Measurements from ENCODE around the gene AKAP6.

Gene AKAP6

GRCh38 chr14:32478050-32478449 is 149.0 kb downstream of the AKAP6 start:
- Histone ChIP-seq H3K9ac (ENCODE audit: low read depth, low read length) (no peak overlapping the region), H3K27me3 (ENCODE audit: control insufficient read depth, insufficient read depth, low read length) (no peaks in the 10 kb centered on the region), H3K36me3 (ENCODE audit: control insufficient read depth, insufficient read depth, low read length) (no peaks in the 10 kb centered on the region), H3K4me1 (ENCODE audit: control insufficient read depth, insufficient read depth, low read length) (no peaks in the 10 kb centered on the region), H3K4me3 (ENCODE audit: low read depth, low read length) (no peak overlapping the region), H3K9me3 (ENCODE audit: control insufficient read depth, insufficient read depth, low read length) (no peaks in the 10 kb centered on the region)

DNA sequence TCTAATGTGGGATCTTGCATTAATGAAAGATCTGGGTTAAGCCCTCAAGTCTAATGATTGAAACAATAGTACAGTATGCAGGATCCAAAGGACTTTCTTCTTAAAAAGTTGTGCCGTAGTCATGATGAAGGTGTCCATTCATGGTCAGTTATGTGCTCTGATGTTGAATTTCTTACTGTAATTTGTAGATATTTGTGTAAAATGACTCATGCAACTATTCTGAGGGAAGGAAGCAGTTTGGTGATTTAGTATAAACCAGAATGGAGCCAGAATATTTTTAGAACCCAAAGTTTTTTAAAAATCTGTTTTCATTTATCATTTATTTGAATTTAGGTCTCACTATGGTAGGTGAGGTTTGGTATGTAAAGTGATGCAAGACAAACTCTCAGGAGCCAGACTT is 151.2 kb downstream of the AKAP6 start:
- Histone ChIP-seq H3K27me3 (ENCODE audit: control insufficient read depth, insufficient read depth, low read length) (no peaks in the 10 kb centered on the region), H3K4me1 (ENCODE audit: control insufficient read depth, insufficient read depth, low read length) (no peaks in the 10 kb centered on the region), H3K36me3 (ENCODE audit: control insufficient read depth, insufficient read depth, low read length) (no peaks in the 10 kb centered on the region), H3K9me3 (ENCODE audit: control insufficient read depth, insufficient read depth, low read length) (no peaks in the 10 kb centered on the region), H3K4me3 (ENCODE audit: low read depth, low read length) (no peak overlapping the region), H3K9ac (ENCODE audit: low read depth, low read length) (no peak overlapping the region)

GRCh38 chr14:32481707-32482106 is 152.6 kb downstream of the AKAP6 start:
- H3K4me3 ChIP-seq (ENCODE audit: low read depth, low read length), result no peak overlapping the region
- no peaks in the 10 kb centered on the region for H3K9me3 ChIP-seq (ENCODE audit: control insufficient read depth, insufficient read depth, low read length)
- no peak overlapping the region for H3K9ac ChIP-seq (ENCODE audit: low read depth, low read length)
- no peaks in the 10 kb centered on the region for H3K4me1 ChIP-seq (ENCODE audit: control insufficient read depth, insufficient read depth, low read length)
- no peaks in the 10 kb centered on the region for H3K27me3 ChIP-seq (ENCODE audit: control insufficient read depth, insufficient read depth, low read length)
- no peaks in the 10 kb centered on the region for H3K36me3 ChIP-seq (ENCODE audit: control insufficient read depth, insufficient read depth, low read length)

DNA sequence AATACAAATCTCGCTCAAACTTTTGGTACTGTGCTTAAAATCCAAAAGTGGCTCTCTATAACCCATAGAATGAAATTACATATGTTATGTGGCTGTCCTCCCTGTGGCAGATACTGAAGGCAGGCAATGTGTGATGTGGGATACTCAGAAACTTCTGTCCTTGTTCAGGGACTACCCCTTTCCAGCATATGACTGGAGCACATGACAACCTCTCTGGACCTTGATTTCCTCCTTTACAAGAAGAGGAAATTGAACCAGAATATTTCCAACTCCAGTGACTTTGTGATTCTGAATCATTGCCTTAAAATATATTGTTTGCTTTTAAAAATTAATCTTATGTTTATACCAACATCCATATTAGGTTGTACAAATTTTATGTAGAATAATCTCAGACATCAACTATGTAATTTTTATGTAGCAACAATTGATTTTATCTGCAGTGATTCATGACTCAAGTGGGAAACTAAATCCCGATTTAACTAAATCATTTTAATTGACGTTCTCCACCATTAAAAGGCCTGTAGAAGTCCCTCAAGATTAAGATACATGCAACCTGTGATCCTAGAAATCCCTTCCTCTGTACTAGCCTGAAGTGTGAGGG is 162.4 kb downstream of the AKAP6 start:
- no peak overlapping the region for H3K9ac ChIP-seq (ENCODE audit: low read depth, low read length)
- no peaks in the 10 kb centered on the region for H3K36me3 ChIP-seq (ENCODE audit: control insufficient read depth, insufficient read depth, low read length)
- no peaks in the 10 kb centered on the region for H3K27me3 ChIP-seq (ENCODE audit: control insufficient read depth, insufficient read depth, low read length)
- no peaks in the 10 kb centered on the region for H3K9me3 ChIP-seq (ENCODE audit: control insufficient read depth, insufficient read depth, low read length)
- H3K4me3 ChIP-seq (ENCODE audit: low read depth, low read length), result no peak overlapping the region
- no peaks in the 10 kb centered on the region for H3K4me1 ChIP-seq (ENCODE audit: control insufficient read depth, insufficient read depth, low read length)

- Histone ChIP-seq H3K27me3 (ENCODE audit: control insufficient read depth, insufficient read depth, low read length) (no peaks in the 10 kb centered on the region), H3K4me1 (ENCODE audit: control insufficient read depth, insufficient read depth, low read length) (no peaks in the 10 kb centered on the region), H3K4me3 (ENCODE audit: low read depth, low read length) (no peak overlapping the region)
Measured at GRCh38 chr14:32492457-32492856, 163.4 kb downstream of the AKAP6 start.

GRCh38 chr14:32494609-32495434 is 165.7 kb downstream of the AKAP6 start:
- no peaks in the 10 kb centered on the region for H3K36me3 ChIP-seq (ENCODE audit: control insufficient read depth, insufficient read depth, low read length)
- no peak overlapping the region for H3K9ac ChIP-seq (ENCODE audit: low read depth, low read length)
- H3K4me3 ChIP-seq (ENCODE audit: low read depth, low read length), result no peak overlapping the region
- H3K27me3 ChIP-seq (ENCODE audit: control insufficient read depth, insufficient read depth, low read length), result no peaks in the 10 kb centered on the region
- H3K4me1 ChIP-seq (ENCODE audit: control insufficient read depth, insufficient read depth, low read length), result no peaks in the 10 kb centered on the region
- H3K9me3 ChIP-seq (ENCODE audit: control insufficient read depth, insufficient read depth, low read length), result no peaks in the 10 kb centered on the region

More at GRCh38 chr14:32492457-32492856, 163.4 kb downstream of the AKAP6 start:
- H3K36me3 ChIP-seq (ENCODE audit: control insufficient read depth, insufficient read depth, low read length), result no peaks in the 10 kb centered on the region
- H3K9me3 ChIP-seq (ENCODE audit: control insufficient read depth, insufficient read depth, low read length), result no peaks in the 10 kb centered on the region
- no peak overlapping the region for H3K9ac ChIP-seq (ENCODE audit: low read depth, low read length)

GRCh38 chr14:32495435-32495734 is 166.3 kb downstream of the AKAP6 start:
- Histone ChIP-seq H3K4me3 (ENCODE audit: low read depth, low read length) (no peak overlapping the region), H3K4me1 (ENCODE audit: control insufficient read depth, insufficient read depth, low read length) (no peaks in the 10 kb centered on the region), H3K27me3 (ENCODE audit: control insufficient read depth, insufficient read depth, low read length) (no peaks in the 10 kb centered on the region), H3K9me3 (ENCODE audit: control insufficient read depth, insufficient read depth, low read length) (no peaks in the 10 kb centered on the region), H3K9ac (ENCODE audit: low read depth, low read length) (no peak overlapping the region), H3K36me3 (ENCODE audit: control insufficient read depth, insufficient read depth, low read length) (no peaks in the 10 kb centered on the region)

DNA sequence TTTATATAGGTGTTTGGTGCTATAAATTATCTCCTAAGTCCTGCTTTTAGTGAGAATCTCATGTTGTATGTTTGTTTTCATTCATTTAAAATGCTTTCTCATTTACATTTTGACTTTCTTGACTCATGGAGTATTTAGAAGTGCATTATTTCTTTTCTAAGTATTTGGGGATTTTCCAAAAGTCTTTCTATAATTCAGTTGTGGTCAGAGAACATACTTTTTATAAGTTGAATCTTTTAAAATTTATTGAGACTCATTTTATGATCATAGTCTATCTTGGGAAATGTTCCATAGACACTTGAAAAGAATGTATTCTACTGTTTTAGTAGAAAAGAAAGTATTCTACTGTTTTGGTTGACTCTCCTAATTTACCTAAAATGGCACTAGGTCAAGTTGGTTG is 168.2 kb downstream of the AKAP6 start:
- no peaks in the 10 kb centered on the region for H3K27me3 ChIP-seq (ENCODE audit: control insufficient read depth, insufficient read depth, low read length)

GRCh38 chr14:32507029-32507984 is 178.2 kb downstream of the AKAP6 start:
- H3K4me3 ChIP-seq (ENCODE audit: low read depth, low read length), result no peak overlapping the region
- H3K4me1 ChIP-seq (ENCODE audit: control insufficient read depth, insufficient read depth, low read length), result no peaks in the 10 kb centered on the region
- H3K9ac ChIP-seq (ENCODE audit: low read depth, low read length), result no peak overlapping the region
- no peaks in the 10 kb centered on the region for H3K27me3 ChIP-seq (ENCODE audit: control insufficient read depth, insufficient read depth, low read length)
- H3K36me3 ChIP-seq (ENCODE audit: control insufficient read depth, insufficient read depth, low read length), result no peaks in the 10 kb centered on the region
- no peaks in the 10 kb centered on the region for H3K9me3 ChIP-seq (ENCODE audit: control insufficient read depth, insufficient read depth, low read length)

More for the DNA sequence above, 168.2 kb downstream of the AKAP6 start:
- no peak overlapping the region for H3K9ac ChIP-seq (ENCODE audit: low read depth, low read length)
- no peak overlapping the region for H3K4me3 ChIP-seq (ENCODE audit: low read depth, low read length)
- H3K4me1 ChIP-seq (ENCODE audit: control insufficient read depth, insufficient read depth, low read length), result no peaks in the 10 kb centered on the region
- H3K36me3 ChIP-seq (ENCODE audit: control insufficient read depth, insufficient read depth, low read length), result no peaks in the 10 kb centered on the region
- H3K9me3 ChIP-seq (ENCODE audit: control insufficient read depth, insufficient read depth, low read length), result no peaks in the 10 kb centered on the region

GRCh38 chr14:32508281-32508680 is 179.2 kb downstream of the AKAP6 start:
- H3K4me3 ChIP-seq (ENCODE audit: low read depth, low read length), result no peak overlapping the region

DNA sequence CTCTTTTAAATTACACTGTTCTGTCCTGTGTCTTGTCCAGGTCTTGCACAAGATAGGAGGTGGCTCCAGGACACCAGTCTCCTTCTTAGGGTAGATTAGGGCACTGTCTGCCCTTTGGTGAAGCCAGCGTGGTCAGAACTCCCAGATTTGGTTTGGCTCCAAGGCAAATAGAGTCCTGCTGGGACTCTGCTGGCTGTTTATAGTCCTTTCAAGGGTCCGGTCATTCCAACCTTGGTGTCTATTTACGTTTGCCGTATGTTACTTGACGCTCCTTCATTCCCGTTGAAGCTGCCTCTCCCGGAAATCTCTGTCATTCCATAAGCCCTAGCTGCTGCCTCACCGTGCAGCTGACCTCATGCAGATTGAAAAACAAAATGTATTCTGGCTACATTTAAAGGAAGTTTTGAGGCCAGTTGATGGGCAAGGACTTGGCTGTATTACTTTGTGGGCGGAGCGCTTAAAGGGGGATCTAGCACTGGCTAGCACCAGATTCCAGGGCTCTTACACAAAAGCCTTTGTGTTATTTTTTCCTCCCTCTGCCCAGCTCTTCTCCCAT is 180.6 kb downstream of the AKAP6 start:
- Histone ChIP-seq H3K27me3 (ENCODE audit: control insufficient read depth, insufficient read depth, low read length) (no peaks in the 10 kb centered on the region), H3K4me3 (ENCODE audit: low read depth, low read length) (no peak overlapping the region), H3K9ac (ENCODE audit: low read depth, low read length) (no peak overlapping the region), H3K4me1 (ENCODE audit: control insufficient read depth, insufficient read depth, low read length) (no peaks in the 10 kb centered on the region), H3K9me3 (ENCODE audit: control insufficient read depth, insufficient read depth, low read length) (no peaks in the 10 kb centered on the region), H3K36me3 (ENCODE audit: control insufficient read depth, insufficient read depth, low read length) (no peaks in the 10 kb centered on the region)

More at GRCh38 chr14:32508281-32508680, 179.2 kb downstream of the AKAP6 start:
- H3K27me3 ChIP-seq (ENCODE audit: control insufficient read depth, insufficient read depth, low read length), result no peaks in the 10 kb centered on the region
- no peaks in the 10 kb centered on the region for H3K4me1 ChIP-seq (ENCODE audit: control insufficient read depth, insufficient read depth, low read length)
- no peak overlapping the region for H3K9ac ChIP-seq (ENCODE audit: low read depth, low read length)
- no peaks in the 10 kb centered on the region for H3K36me3 ChIP-seq (ENCODE audit: control insufficient read depth, insufficient read depth, low read length)
- H3K9me3 ChIP-seq (ENCODE audit: control insufficient read depth, insufficient read depth, low read length), result no peaks in the 10 kb centered on the region

All from iPS-15b (cell line).